ENCODE measurements around the gene GLIS2.

GLIS2 gene

GRCh38 chr16:4372578-4373355, 56.9 kb downstream of the GLIS2 start:
- DNase-seq = peak; percentile 62

DNA sequence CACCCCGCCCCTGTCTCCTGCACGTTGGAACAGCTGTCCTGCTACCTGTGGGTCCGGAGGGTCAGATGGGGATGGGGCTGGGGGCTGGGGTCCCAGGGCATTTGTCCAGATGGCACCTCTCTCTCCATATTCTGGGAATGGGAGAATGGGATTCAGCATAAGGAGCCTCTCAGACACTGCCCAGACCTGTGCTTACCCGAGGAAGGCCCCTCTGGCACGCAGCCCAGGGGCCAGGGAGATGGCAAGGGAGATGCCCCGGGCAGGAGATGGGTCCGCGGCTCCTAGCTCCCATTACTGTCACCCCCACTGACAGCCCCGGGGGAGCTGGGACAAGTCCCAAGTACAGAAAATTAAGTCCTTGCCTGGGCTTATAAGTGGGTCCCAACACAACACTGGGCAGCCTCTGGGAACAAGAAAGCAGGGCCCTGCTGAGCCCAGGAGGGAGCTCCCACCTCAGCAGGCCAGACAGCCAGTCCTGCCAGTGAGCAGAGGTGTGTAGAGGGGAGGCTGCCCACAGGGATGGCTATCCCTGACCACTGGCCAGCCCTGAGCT, 57.6 kb downstream of the GLIS2 start:
- DNase-seq = peak; percentile 18

DNA sequence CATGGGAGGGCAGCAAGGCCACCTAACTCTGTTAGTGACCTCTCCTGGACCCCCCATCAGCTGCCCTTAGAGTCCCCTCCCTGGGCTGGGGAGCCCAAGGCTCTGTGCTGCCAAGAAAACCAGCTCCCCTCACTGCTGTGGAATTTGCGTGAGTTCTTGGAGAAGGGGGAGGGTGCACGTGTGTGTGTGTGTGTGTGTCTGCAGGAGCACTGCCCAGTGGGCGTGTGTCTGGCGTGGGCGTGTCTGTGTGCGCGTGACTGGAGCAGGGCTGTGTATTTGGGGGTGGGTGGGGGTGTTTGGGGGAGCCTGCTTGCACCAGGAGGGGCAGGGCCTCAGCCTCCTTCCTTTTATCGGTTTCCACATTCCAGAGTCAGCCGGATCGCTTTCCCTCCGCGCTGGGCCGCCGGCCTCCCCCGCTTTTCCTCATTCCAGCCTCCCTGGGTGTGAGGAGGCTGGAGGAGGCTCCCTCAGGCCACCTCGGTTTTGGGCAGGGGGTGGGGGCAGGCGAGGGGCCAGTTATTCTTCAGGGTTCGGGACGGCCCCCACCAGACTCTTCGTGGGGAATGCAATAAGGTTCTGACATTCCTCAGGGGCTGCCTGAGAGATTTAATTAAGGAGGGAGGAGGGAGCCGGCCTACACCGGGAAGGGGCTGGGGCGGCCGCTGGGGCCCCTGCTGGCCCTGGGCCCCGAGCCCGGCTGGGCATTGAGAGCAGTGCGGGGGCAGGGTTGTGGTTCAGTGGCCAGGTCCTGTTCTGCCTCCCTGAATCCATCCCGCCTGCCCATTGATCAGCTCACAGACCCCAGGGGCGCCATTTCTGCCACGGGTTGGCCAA, 58.3 kb downstream of the GLIS2 start:
- peak; percentile 87 for DNase-seq

GRCh38 chr16:4375717-4376116, 59.9 kb downstream of the GLIS2 start:
- no peak for DNase-seq

- peak; percentile 75 for DNase-seq
Measured at GRCh38 chr16:4376126-4376892, 60.4 kb downstream of the GLIS2 start.

- DNase-seq = no peak
Measured at GRCh38 chr16:4376893-4377572, 61.2 kb downstream of the GLIS2 start.

- no peak for DNase-seq
Measured at GRCh38 chr16:4377573-4378154, 61.8 kb downstream of the GLIS2 start.

DNA sequence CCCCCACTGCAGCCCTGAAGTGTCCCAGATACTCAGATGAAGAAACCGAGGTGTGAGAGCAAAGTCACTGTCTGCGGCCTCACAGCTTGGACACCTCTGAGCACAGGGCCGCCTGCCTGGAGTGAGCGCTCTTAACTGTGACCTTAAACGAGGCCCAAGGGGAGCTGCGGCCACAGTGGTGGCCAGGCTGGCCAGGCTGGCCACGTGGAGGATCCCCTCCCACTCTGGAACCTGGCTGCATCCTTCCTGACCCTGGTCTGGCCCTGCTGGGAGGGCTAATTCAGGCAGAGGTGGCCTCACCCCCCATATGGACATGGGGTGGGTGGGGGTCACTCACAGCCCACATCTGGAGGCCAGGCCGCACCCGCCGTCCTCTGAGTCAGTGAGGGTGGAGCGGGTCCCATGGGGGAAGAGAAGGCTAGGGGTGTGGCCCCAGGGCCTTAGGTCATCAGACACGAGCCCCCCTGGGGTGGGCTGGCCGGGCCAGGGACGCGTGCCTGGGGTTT, 62.3 kb downstream of the GLIS2 start:
- no peak for DNase-seq

- no peak for DNase-seq
Measured at GRCh38 chr16:4378999-4379690, 63.3 kb downstream of the GLIS2 start.

DNA sequence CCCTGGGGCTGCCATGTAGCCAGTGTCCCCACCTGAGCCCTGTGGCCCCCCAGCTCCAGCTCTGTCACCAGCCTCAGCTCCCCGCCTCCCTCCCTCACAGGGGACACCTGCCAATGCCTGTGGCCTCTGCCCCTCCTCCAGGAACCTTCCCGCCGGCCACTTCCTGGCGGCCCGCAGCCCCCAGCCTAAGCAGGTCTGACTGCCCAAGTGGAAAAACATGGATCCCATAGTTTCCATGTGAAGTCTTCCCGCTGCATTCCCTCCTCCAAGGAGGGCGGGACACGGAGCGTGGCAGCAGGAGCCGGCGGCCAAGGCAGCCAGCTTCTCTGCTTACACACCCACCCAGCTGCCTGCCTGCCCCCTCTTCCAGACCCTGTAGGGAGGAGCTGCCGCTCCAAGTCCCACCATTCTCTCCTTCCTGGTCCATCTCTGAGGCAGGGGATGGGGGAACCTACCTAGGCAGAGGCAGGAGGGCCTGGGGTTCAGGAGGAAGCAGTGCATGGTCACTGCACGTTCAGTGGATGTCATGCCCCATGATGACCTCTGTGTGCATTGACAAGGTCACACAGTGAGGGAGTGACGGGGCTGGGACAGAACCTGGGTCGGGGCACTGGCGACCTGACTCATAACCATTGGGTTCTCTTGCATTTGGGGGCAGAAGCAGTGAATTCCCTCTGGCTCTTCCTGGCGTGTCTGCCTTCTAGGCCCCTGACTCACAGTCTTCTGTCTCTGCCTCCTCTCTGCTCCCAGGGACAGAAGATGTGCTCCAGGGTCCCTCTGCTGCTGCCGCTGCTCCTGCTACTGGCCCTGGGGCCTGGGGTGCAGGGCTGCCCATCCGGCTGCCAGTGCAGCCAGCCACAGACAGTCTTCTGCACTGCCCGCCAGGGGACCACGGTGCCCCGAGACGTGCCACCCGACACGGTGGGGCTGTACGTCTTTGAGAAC, 64.5 kb downstream of the GLIS2 start:
- DNase-seq = no peak

DNA sequence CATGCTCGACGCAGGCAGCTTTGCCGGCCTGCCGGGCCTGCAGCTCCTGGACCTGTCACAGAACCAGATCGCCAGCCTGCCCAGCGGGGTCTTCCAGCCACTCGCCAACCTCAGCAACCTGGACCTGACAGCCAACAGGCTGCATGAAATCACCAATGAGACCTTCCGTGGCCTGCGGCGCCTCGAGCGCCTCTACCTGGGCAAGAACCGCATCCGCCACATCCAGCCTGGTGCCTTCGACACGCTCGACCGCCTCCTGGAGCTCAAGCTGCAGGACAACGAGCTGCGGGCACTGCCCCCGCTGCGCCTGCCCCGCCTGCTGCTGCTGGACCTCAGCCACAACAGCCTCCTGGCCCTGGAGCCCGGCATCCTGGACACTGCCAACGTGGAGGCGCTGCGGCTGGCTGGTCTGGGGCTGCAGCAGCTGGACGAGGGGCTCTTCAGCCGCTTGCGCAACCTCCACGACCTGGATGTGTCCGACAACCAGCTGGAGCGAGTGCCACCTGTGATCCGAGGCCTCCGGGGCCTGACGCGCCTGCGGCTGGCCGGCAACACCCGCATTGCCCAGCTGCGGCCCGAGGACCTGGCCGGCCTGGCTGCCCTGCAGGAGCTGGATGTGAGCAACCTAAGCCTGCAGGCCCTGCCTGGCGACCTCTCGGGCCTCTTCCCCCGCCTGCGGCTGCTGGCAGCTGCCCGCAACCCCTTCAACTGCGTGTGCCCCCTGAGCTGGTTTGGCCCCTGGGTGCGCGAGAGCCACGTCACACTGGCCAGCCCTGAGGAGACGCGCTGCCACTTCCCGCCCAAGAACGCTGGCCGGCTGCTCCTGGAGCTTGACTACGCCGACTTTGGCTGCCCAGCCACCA, 65.4 kb downstream of the GLIS2 start:
- no peak for DNase-seq

DNA sequence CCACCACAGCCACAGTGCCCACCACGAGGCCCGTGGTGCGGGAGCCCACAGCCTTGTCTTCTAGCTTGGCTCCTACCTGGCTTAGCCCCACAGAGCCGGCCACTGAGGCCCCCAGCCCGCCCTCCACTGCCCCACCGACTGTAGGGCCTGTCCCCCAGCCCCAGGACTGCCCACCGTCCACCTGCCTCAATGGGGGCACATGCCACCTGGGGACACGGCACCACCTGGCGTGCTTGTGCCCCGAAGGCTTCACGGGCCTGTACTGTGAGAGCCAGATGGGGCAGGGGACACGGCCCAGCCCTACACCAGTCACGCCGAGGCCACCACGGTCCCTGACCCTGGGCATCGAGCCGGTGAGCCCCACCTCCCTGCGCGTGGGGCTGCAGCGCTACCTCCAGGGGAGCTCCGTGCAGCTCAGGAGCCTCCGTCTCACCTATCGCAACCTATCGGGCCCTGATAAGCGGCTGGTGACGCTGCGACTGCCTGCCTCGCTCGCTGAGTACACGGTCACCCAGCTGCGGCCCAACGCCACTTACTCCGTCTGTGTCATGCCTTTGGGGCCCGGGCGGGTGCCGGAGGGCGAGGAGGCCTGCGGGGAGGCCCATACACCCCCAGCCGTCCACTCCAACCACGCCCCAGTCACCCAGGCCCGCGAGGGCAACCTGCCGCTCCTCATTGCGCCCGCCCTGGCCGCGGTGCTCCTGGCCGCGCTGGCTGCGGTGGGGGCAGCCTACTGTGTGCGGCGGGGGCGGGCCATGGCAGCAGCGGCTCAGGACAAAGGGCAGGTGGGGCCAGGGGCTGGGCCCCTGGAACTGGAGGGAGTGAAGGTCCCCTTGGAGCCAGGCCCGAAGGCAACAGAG, 66.3 kb downstream of the GLIS2 start:
- no peak for DNase-seq

DNA sequence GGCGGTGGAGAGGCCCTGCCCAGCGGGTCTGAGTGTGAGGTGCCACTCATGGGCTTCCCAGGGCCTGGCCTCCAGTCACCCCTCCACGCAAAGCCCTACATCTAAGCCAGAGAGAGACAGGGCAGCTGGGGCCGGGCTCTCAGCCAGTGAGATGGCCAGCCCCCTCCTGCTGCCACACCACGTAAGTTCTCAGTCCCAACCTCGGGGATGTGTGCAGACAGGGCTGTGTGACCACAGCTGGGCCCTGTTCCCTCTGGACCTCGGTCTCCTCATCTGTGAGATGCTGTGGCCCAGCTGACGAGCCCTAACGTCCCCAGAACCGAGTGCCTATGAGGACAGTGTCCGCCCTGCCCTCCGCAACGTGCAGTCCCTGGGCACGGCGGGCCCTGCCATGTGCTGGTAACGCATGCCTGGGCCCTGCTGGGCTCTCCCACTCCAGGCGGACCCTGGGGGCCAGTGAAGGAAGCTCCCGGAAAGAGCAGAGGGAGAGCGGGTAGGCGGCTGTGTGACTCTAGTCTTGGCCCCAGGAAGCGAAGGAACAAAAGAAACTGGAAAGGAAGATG, 67.0 kb downstream of the GLIS2 start:
- DNase-seq = no peak

DNA sequence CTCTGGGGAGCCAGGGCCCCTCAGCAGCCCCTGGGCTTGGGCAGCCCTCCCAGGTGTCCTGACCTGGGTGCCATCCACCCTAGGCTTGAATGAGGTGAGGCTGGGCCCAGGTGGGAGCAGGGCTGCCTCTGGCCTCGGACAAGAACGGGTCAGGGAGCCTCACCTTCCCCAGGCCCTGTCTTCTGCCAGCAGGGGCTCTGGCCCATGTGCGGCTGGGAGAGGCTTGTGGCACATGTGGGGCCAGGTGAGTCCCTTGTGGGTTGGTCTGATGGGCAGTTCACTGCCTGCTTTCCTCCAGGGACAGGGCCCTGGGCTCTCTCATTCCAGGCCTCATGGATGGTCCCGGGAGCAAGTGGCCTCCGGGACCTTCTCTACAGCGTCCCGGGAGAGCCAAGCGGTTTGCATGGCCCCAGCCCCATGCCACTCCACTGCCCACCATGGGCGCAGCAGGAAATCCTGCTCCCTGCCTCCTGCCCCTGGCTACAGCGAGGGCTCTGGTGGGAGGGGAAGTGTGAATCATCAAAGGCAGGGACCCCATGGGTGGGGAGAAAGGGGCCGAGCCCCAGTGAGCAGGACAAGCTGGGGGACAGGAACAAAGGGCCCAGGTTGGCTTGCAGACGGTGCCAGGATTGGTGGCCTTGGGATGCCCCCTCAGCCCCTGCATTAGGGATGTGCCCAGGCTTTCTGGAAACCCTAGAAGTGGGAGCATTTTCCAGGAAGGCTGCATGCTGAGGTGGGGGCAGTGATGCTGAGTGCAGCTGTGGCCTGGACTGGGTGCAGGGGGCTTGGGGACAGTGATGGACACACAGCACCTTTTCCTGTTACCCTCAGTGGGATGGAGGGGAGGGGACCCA, 68.0 kb downstream of the GLIS2 start:
- DNase-seq = no peak

GRCh38 chr16:4384509-4384942, 68.7 kb downstream of the GLIS2 start:
- no peak for DNase-seq

- no peak for DNase-seq
Measured at GRCh38 chr16:4385066-4385788, 69.4 kb downstream of the GLIS2 start.

Measured in HCEC 1CT (cell line).